ENCODE results near the gene ERVMER34-1.

ERVMER34-1 gene, protein sequence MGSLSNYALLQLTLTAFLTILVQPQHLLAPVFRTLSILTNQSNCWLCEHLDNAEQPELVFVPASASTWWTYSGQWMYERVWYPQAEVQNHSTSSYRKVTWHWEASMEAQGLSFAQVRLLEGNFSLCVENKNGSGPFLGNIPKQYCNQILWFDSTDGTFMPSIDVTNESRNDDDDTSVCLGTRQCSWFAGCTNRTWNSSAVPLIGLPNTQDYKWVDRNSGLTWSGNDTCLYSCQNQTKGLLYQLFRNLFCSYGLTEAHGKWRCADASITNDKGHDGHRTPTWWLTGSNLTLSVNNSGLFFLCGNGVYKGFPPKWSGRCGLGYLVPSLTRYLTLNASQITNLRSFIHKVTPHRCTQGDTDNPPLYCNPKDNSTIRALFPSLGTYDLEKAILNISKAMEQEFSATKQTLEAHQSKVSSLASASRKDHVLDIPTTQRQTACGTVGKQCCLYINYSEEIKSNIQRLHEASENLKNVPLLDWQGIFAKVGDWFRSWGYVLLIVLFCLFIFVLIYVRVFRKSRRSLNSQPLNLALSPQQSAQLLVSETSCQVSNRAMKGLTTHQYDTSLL

GRCh38 chr4:52750819-52751486 is at the start of gene ERVMER34-1:
Gene ERVMER34-1, minus strand, starts transcription at chr4:52751425. Its CDS starts 5,905 bp downstream, at chr4:52745520.
- no peak for DNase-seq

- DNase-seq: no peak
Measured at GRCh38 chr4:52799813-52800212, 48.6 kb upstream of the ERVMER34-1 start.

DNA sequence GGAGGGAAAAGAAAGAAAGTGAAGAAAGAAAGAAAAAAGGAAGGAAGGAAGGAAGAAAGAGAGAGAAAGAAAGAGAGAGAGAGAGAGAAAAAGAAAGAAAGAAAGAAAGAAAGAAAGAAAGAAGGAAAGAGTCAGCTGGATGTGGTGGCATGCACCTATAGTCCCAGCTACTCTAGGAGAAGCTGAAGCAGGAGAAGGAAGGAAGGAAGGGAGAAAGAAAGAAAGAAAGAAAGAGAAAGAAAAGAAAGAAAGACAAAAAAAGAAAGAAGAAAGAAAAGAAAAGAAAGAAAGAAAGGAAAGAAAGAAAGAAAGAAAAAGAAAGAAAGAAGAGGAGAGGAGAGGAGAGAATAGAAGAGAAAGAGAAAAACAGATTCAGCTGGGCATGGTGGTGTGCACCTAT is 44.3 kb upstream of the ERVMER34-1 start:
- DNase-seq: no peak

DNA sequence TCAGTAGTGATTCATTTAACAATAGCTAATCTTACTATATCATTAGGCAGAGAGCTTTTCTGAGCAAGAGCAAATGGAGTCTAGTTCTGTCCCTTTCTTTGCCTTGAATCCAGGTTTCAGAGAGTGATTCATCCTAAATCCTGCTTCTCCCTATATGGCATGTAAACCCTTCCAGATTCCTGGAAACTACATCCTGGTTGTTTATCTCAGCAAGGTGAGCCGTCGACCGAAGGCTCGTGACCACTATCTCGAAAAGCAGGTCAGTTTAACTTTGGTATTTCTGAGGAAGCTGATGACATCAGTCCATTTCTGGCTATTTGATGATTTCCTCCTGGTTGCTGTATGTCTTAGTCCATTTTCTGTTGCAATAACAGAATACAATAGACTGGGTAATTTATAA is 40.7 kb upstream of the ERVMER34-1 start:
- DNase-seq: no peak

DNA sequence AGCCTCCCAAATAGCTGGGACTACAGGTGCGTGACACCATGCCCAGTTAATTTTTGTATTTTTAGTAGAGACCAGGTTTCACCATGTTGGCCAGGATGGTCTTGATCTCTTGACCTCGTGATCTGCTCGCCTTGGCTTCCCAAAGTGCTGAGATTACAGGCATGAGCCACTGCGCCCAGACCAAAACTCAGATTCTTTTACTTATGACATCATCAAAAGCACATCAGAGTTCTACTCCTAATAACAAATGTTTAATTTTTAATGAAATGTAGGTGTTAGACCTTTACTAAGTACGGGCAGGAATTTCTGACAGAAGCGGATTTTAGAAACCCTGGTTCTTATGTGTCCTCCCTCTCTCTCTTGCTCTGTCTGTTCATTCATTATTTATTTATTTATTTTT is 38.5 kb upstream of the ERVMER34-1 start:
- no peak for DNase-seq

DNA sequence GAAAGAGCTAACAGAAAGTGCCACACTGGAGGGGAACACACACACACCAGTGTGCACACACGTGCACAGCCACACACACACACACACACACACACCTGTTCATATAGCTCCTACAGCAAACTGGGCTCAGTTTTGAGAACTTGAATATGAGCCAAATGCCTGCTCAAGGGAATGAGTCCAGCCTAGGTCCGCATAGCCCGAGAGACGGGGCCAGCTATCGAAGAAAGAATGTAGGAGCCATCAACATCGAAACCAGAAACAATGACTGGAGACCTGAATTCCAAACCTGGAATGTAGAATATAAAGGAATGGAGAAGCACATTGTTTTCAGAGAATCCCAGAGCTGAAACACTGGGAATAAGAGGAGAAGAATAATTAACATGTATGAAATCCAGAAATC is 37.6 kb upstream of the ERVMER34-1 start:
- DNase-seq: no peak

- no peak for DNase-seq
Measured at GRCh38 chr4:52783069-52783468, 31.8 kb upstream of the ERVMER34-1 start.

- DNase-seq: no peak
Measured at GRCh38 chr4:52780617-52781354, 29.6 kb upstream of the ERVMER34-1 start.

DNA sequence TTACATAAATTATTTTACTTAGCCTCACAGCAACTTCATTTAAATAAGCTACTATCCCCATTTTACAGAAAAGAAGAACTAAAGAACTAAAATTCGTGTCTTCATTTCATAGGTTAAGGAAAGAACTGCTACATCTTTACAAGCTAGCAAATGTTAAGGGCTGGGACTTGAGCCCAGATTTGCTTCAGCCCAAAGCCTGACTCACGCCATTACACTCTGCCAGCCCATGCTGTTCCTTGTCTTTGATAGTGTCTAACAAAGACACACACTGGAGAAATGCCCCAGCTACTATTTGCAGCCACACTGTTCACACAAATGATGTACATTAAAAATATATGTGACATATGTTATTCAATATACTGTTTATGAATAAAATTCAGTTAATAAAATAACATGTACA is 29.0 kb upstream of the ERVMER34-1 start:
- no peak for DNase-seq

- no peak for DNase-seq
Measured at GRCh38 chr4:52760256-52760655, 9.0 kb upstream of the ERVMER34-1 start.

DNA sequence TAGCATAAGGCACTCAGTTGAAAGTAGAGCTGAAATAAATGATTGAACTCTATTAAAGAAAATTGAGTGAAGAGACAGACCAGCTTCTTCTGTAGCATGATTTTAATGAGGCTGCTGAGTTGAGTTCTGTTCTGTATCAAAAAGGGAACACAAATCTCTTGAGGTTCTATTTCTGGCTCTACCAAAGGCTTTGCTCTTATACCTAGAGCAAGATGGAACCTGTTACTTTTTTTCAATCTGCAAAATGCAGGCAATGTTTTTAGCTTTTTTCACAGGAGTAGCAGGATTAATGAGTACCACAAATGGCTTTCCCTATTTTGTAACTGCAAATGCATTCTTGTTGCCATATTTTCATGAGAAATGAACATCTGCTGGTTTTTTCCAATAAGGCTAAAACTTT is 4.2 kb upstream of the ERVMER34-1 start:
- DNase-seq: no peak

GRCh38 chr4:52752936-52753335 is 1.7 kb upstream of the ERVMER34-1 start:
- no peak for DNase-seq

DNA sequence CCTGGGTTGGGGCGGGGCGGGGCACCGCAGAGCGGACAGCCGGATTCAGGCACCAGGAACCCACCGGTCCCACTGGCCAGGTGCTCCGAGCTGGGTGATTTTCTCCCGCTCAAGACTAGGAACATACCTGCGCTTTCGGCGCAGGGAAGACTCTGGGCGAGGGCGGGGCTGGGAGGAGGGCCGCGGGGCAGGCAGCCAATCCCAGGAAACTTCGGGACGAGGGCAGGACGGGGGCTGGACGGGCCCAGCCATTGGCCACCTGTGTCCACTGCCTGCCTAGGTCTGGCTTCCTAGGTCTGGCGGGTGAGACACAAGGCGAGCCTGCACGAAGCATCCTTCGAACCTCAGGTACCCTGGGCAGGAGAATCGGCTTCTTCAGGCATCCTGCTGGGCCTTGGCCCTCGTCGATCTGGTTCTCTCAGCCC is 274 bp upstream of the ERVMER34-1 start:
- no peak for DNase-seq

DNA sequence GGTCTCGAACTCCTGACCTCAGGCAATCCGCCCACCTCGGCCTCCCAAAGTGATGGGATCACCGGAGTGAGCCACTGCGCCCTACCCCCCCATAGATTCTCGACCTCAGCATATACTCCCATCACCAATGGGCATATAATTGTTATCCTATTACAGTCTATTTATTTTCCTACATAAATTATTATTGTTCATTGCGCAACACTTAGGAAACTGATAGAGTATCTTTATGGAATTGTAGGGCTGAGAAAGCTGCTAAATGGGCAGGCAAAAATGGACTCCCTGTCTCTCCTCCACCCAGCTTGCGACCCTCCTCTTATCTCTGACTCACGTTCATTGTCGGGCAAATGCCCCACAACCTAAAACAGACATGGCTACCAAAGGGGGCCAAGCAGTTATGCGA is 1.0 kb downstream of the ERVMER34-1 start:
- no peak for DNase-seq

GRCh38 chr4:52748432-52748831 is 2.8 kb downstream of the ERVMER34-1 start:
- DNase-seq: no peak

DNA sequence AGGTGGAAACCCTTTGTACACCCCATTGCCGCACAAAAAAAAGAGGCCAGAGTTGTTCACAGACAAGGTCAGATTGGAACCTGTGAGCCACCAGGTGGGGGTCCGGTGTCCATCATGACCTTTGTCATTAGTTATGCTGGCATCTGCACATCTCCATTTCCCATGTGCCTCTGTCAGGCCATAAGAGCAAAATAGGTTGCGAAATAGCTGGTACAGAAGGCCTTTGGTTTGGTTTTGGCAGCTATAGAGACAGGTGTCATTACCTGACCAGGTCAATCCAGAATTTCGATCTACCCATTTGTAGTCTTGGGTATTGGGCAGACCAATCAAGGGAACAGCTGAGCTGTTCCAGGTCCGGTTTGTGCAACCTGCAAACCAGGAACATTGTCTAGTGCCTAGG is 6.6 kb downstream of the ERVMER34-1 start:
- no peak for DNase-seq

DNA sequence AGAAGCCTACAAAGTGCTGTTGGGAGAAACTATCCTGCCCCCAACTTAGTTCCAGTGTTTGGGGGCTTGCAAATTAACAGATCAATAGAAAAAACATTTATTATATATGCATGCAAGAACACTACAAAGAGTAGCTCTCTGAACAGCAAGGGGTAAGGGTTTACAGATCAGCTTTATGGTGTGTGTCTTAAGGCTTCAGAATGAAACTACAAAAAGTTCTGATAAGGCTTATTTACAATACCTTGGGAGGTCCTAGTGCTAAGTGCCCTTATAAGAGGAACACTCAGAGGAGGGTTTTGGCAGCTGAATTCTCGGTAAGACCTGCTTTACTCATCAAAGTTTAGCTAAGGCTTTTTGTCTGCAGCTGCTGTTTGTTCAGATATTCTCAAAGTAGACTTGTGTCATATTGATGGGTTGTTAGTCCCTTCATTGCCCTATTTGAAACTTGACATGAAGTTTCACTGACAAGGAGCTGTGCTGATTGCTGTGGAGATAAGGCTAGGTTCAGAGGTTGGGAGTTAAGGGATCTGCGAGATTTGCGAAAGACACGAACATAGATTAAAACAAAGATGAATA is 7.7 kb downstream of the ERVMER34-1 start:
- no peak for DNase-seq

DNA sequence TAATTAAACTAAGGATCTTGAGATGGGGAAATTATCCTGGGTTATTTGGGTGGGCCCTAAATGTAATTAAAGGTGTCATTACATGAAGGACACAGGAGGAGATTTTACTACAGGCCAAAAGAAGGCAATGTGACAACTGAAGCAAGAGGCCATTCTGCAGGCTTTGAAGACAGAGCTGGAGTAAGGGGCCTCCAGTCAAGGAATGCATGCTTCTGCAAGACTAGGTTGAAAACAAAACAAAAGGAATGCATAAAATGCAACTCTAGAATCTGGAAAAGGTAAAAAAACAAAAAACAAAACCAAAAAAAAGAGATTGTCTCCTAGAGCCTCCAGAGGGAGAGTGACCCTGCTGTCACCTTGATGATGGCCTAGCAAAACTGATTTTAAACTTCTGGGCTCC is 21.6 kb downstream of the ERVMER34-1 start:
- no peak for DNase-seq

DNA sequence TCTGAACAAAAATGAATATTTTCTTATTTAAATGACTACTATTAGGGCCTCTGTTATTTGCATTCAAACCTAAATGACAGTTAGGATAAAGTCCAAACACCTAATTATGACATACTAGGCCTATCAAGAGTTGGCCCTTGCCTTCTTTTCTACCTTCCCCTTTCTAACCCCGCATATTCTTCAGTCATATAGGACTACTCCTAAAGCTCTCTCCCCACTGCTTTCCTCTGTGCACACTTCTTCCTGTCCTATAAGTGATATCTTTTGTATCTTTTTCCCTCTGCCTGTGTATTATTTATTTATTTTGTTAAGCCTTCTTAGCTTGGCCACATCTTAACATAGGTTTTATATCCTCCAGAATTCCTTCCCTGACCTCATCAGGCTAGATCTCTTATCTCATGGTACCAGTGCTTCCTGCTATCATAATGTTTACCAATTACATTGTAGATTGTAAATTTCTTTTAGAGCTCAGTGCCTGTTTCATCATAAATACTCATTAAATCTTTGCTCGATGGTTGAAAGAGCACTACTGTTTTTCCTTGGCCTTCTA is 22.5 kb downstream of the ERVMER34-1 start:
- no peak for DNase-seq

GRCh38 chr4:52726826-52727580 is 24.2 kb downstream of the ERVMER34-1 start:
- DNase-seq: no peak

- DNase-seq: peak; percentile 89
Measured at GRCh38 chr4:52721968-52722815, 29.0 kb downstream of the ERVMER34-1 start.
